Liver (tissue), 9 donors: ENCODE data around the gene SHB. TPM values are rescaled to one million over a fixed set of nuclear protein-coding genes. Genes with fewer than 3 reads are reported as not detected.

Experiments used
- DNase-seq: peaks from one replicate; pipeline ENCODE4 v3.0.0-alpha.2; 2017; ENCODE audit warnings: low spot score
- H3K27ac ChIP-seq, 2 donors: one replicate each; pipeline ENCODE4 v1.7.0; 2013; ENCODE audit warnings: inconsistent platforms in 2 of 2, low read length in 2 of 2, control low read depth in 1 of 2, low read depth in 1 of 2, mild to moderate bottlenecking in 1 of 2
- H3K27me3 ChIP-seq, 4 donors: one replicate each; pipeline versions ENCODE4 v1.6.1 to v1.7.0; 2013; ENCODE audit warnings: low read length in 3 of 4, inconsistent platforms in 1 of 4, mild to moderate bottlenecking in 1 of 4, moderate library complexity in 1 of 4; ENCODE audit not compliant: control insufficient read depth in 4 of 4, insufficient read depth in 4 of 4
- H3K36me3 ChIP-seq, 4 donors: one replicate each; pipeline versions ENCODE4 v1.6.1 to v1.7.0; 2013; ENCODE audit warnings: low read length in 3 of 4, mild to moderate bottlenecking in 3 of 4, low read depth in 1 of 4, moderate library complexity in 1 of 4; ENCODE audit not compliant: control insufficient read depth in 4 of 4, insufficient read depth in 3 of 4
- H3K4me1 ChIP-seq, 4 donors: one replicate each; pipeline versions ENCODE4 v1.6.1 to v1.7.0; 2013; ENCODE audit warnings: low read length in 3 of 4, mild to moderate bottlenecking in 3 of 4, moderate library complexity in 1 of 4; ENCODE audit not compliant: control insufficient read depth in 4 of 4, insufficient read depth in 4 of 4
- H3K4me3 ChIP-seq, 3 donors: one replicate each; pipeline versions ENCODE4 v1.6.1 to v1.7.0; 2013; ENCODE audit warnings: low read length in 3 of 3, control low read depth in 1 of 3, low read depth in 1 of 3, mild to moderate bottlenecking in 1 of 3
- H3K9ac ChIP-seq, 2 donors: one replicate each; pipeline ENCODE4 v1.7.0; 2013; ENCODE audit warnings: low read length in 2 of 2, mild to moderate bottlenecking in 2 of 2, moderate library complexity in 2 of 2, control low read depth in 1 of 2, low read depth in 1 of 2
- H3K9me3 ChIP-seq, 4 donors: one replicate each; pipeline versions ENCODE4 v1.6.1 to v1.7.0; 2013; ENCODE audit warnings: low read length in 3 of 4; ENCODE audit not compliant: control insufficient read depth in 4 of 4
- ATF3 ChIP-seq: IDR thresholded peaks from 2 replicates; pipeline ENCODE4 v1.6.1; 2016; ENCODE audit warnings: antibody characterized with exemption
- EGR1 ChIP-seq, 2 donors: IDR thresholded peaks; 2 replicates each; pipeline ENCODE4 v1.6.1; 2016 to 2018; ENCODE audit warnings: antibody characterized with exemption in 2 of 2, low read depth in 2 of 2
- FOXA1 ChIP-seq: IDR thresholded peaks from 2 replicates; pipeline ENCODE4 v1.6.1; 2016; ENCODE audit warnings: antibody characterized with exemption
- FOXA2 ChIP-seq: IDR thresholded peaks from 2 replicates; pipeline ENCODE4 v1.6.1; 2016; ENCODE audit warnings: antibody characterized with exemption
- GABPA ChIP-seq, 2 donors: IDR thresholded peaks in 1 of 2; conservative IDR thresholded peaks in 1 of 2; 2 replicates each; pipeline ENCODE4 v1.6.1; 2016; ENCODE audit warnings: antibody characterized with exemption in 2 of 2, mild to moderate bottlenecking in 1 of 2, moderate library complexity in 1 of 2
- HNF4A ChIP-seq, 2 donors: conservative IDR thresholded peaks; 2 replicates each; pipeline ENCODE4 v1.6.1; 2016; ENCODE audit warnings: antibody characterized with exemption in 2 of 2, mild to moderate bottlenecking in 2 of 2
- HNF4G ChIP-seq: IDR thresholded peaks from 2 replicates; pipeline ENCODE4 v1.6.1; 2016; ENCODE audit warnings: antibody characterized with exemption
- JUND ChIP-seq, 2 donors: IDR thresholded peaks; 2 replicates each; pipeline ENCODE4 v1.6.1; 2016; ENCODE audit warnings: antibody characterized with exemption in 2 of 2
- NR2F2 ChIP-seq: IDR thresholded peaks from 2 replicates; pipeline ENCODE4 v1.6.1; 2016; ENCODE audit warnings: antibody characterized with exemption
- RAD21 ChIP-seq, 2 donors: IDR thresholded peaks; 2 replicates each; pipeline ENCODE4 v1.6.1; 2016; ENCODE audit warnings: antibody characterized with exemption in 2 of 2, mild to moderate bottlenecking in 2 of 2
- REST ChIP-seq: IDR thresholded peaks from 2 replicates; pipeline ENCODE4 v1.6.1; 2016; ENCODE audit warnings: antibody characterized with exemption, mild to moderate bottlenecking
- RXRA ChIP-seq, 2 donors: IDR thresholded peaks; 2 replicates each; pipeline ENCODE4 v1.6.1; 2017 to 2018; ENCODE audit warnings: antibody characterized with exemption in 2 of 2, mild to moderate bottlenecking in 1 of 2
- SP1 ChIP-seq: IDR thresholded peaks from 2 replicates; pipeline ENCODE4 v1.6.1; 2018; ENCODE audit warnings: antibody characterized with exemption, mild to moderate bottlenecking
- TAF1 ChIP-seq: conservative IDR thresholded peaks from 2 replicates; pipeline ENCODE4 v1.6.1; 2016; ENCODE audit warnings: antibody characterized with exemption, mild to moderate bottlenecking
- YY1 ChIP-seq: IDR thresholded peaks from 2 replicates; pipeline ENCODE4 v1.6.1; 2016; ENCODE audit warnings: antibody characterized with exemption, mild to moderate bottlenecking
- ZBTB33 ChIP-seq: IDR thresholded peaks from 2 replicates; pipeline ENCODE4 v1.6.1; 2016; ENCODE audit warnings: antibody characterized with exemption
- WGBS: extraction: QIAGEN DNeasy Blood & Tissue Kit; methylation state at CpG from one replicate; pipeline ENCODE4 v1.1.7; 2013; 5-methylcytosine and 5-hydroxymethylcytosine counted together
- polyA plus RNA-seq, 2 donors: library from polyadenylated mRNA; stranded (reverse) in 1 of 2; unstranded in 1 of 2; fragments of 200-250 nt in 1 of 2; fragments of >200 nt in 1 of 2; fragmentation: Nextera tagmentation in 1 of 2; extraction: Ambion mirVana in 1 of 2; gene quantifications; one replicate each; pipeline versions ENCODE4 v1.2.1 to v1.2.3, GENCODE V29; 2013 to 2015
- total RNA-seq, 2 donors: library from RNA; depleted of rRNA; stranded (reverse); fragments of >200 nt; gene quantifications; one replicate each; pipeline ENCODE4 v1.2.3, GENCODE V29; 2014
- TF ChIP-seq, protein P1 (sequence below): fragments of 150-350 bp; IDR thresholded peaks from 2 replicates; pipeline ENCODE4 v1.5.1; 2017; ENCODE audit warnings: improper control_type of control experiment, low read depth, low read length; ENCODE audit not compliant: missing input control
- TF ChIP-seq, protein P2 (sequence below): IDR thresholded peaks from 2 replicates; pipeline ENCODE4 v1.6.1; 2016; ENCODE audit warnings: antibody characterized with exemption
- donor health status: healthy.
- donor health status: healthy.
- donor health status: healthy.
- donor health status: healthy.
- donor health status: healthy.

SHB gene
- total and polyA plus RNA-seq, 4 donors = 3.4 to 17.3 (median 7.0) TPM

DNA sequence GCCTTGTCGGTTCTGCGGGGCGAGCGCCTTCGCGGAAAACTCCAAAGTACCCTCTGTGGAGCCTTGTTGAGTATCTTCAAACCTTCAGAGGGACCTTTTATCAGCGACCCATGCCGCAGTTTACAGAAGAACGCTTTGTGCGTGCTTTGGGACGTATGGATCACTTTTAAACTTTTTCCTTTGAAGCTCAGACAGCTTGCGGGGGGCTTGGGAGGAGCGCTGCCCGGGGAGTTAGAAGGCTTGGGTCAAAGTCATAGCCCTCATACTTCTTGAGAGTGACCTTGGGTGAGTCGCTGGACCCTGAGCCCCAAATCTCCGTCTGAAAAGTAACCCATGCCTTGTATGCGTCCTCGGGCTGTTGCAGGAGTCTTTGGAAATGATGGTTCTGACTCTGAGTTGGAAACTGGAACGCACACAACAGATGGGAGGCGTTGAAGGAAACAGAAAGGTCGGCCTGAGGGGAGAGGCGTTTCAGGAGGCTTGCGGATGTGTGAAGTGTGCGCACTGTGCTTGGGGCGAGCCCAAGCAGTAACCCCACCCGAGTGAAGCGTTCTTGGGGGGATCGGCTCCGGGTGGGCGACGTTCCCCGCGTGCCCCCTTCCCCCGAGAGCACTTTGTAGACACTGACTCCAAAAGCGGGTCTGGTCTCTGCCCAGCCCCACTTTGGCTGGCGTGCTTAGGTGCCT, 164.4 kb downstream of the SHB start:
- Histone ChIP-seq H3K27ac (peak overlapping the region; percentile 44 to 91), H3K9me3 (no peaks in the 10 kb centered on the region), H3K4me3 (peak overlapping the region; percentile 62 to 96 (median 65)), H3K4me1 (peaks cover 10 to 31% (median 20%) of the 10 kb centered on the region in 4 donors), H3K36me3 (no peaks in the 10 kb centered on the region), H3K27me3 (no peaks in the 10 kb centered on the region), H3K9ac (peak overlapping the region; percentile 24 to 57)
- TF ChIP-seq HNF4A (conservative IDR thresholded peaks at IDR 0.05) (peak in 1 of 2 donors; percentile 9), JUND (IDR thresholded peaks at IDR 0.05) (no peak), RXRA (IDR thresholded peaks at IDR 0.05) (no peak)
- peak; percentile 55 for DNase-seq
- 32% methylated on average over 36 of the region's 36 CpGs for WGBS

DNA sequence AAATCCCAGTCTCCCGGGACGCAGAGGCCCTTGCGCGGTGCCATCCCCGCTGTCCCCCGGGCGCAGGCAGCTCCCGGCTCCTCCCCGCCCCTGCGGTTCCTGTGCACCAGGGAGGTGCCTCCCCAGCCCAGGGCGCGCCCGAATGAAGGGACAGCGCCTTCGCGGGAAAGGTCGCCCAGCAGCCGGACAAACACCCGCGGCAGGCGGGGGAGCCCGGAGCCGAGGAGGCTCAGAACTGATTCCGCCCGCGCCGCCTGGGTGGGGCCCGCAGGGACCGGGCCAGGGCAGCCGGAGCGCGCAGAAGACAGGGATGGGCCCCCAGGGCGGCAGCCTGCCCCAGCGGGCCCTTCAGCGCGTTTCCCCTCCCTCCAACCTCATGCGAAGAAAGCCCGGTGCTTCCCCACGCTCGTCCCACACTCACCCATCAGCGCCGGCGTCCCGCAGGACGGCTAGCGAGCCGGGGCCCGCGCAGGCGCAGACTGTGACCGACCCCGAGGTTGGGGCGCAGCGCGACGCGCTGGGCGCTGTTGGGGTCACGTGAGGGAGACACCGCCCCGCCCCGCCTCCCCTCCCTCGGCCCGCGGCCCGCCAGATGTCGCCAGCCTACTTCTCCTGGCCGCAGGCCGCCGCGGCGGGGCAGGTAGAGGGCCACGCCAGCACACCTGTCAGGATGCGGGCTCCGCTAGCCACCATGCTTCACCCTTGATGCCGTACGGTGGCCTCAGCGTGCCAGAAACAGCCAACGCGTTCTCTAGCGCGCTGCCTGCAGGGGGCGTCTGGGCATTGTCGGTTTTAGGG, 165.2 kb downstream of the SHB start, which contains the start of gene SLC25A51:
TSS of gene SLC25A51 (minus strand) at position 481 of the 798 bp plus-strand sequence. CDS start 15,577 bp downstream, outside the sequence.
- H3K4me1 ChIP-seq = peaks cover 9 to 27% (median 17%) of the 10 kb centered on the region in 4 donors
- H3K27ac ChIP-seq = peak within 1 kb of the TSS; percentile 44 to 91
- under 1% methylated on average over 84 of the region's 84 CpGs for WGBS

More for the DNA sequence above, 165.2 kb downstream of the SHB start, which contains the start of gene SLC25A51:
- no peaks in the 10 kb centered on the region for H3K9me3 ChIP-seq
- no peaks in the 10 kb centered on the region for H3K27me3 ChIP-seq
- peaks cover 0 to 6% (median 3%) of the 10 kb centered on the region in 4 donors for H3K36me3 ChIP-seq
- TF ChIP-seq NR2F2 = peak; percentile 40
- peak; percentile 66 for TF ChIP-seq ZBTB33
- peak; percentile 60 to 66 for TF ChIP-seq RXRA (IDR thresholded peaks at IDR 0.05)
- TF ChIP-seq HNF4G = no peak
- TF ChIP-seq RAD21 (IDR thresholded peaks at IDR 0.05) = peak; percentile 73 to 82
- TF ChIP-seq EGR1 (IDR thresholded peaks at IDR 0.05; ENCODE audit: low read depth in 2 of 2) = no peak
- no peak for TF ChIP-seq ATF3
- peak; percentile 46 for TF ChIP-seq SP1
- peak; percentile 53 for TF ChIP-seq REST
- no peak for TF ChIP-seq JUND (IDR thresholded peaks at IDR 0.05)
- peak; percentile 21 for TF ChIP-seq FOXA2
- TF ChIP-seq, protein P1, sequence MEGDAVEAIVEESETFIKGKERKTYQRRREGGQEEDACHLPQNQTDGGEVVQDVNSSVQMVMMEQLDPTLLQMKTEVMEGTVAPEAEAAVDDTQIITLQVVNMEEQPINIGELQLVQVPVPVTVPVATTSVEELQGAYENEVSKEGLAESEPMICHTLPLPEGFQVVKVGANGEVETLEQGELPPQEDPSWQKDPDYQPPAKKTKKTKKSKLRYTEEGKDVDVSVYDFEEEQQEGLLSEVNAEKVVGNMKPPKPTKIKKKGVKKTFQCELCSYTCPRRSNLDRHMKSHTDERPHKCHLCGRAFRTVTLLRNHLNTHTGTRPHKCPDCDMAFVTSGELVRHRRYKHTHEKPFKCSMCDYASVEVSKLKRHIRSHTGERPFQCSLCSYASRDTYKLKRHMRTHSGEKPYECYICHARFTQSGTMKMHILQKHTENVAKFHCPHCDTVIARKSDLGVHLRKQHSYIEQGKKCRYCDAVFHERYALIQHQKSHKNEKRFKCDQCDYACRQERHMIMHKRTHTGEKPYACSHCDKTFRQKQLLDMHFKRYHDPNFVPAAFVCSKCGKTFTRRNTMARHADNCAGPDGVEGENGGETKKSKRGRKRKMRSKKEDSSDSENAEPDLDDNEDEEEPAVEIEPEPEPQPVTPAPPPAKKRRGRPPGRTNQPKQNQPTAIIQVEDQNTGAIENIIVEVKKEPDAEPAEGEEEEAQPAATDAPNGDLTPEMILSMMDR = peak; percentile 88
- TF ChIP-seq, protein P2, sequence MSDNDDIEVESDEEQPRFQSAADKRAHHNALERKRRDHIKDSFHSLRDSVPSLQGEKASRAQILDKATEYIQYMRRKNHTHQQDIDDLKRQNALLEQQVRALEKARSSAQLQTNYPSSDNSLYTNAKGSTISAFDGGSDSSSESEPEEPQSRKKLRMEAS = peak; percentile 81
- no peak for TF ChIP-seq HNF4A (conservative IDR thresholded peaks at IDR 0.05)
- peak; percentile 96 for TF ChIP-seq YY1
- TF ChIP-seq FOXA1 = peak; percentile 78
- no peak for TF ChIP-seq TAF1
- TF ChIP-seq GABPA (IDR thresholded peaks at IDR 0.05 in 1 of 2, conservative IDR thresholded peaks at IDR 0.05 in 1 of 2) = peak in 1 of 2 donors; percentile 58
- H3K9ac ChIP-seq = peak within 1 kb of the TSS; percentile 24 to 57
- H3K4me3 ChIP-seq = peak within 1 kb of the TSS; percentile 62 to 96 (median 65)
- DNase-seq = peak; percentile 98
